ENCODE results near the gene SOX1. TPM values are rescaled to one million over a fixed set of nuclear protein-coding genes. Genes with fewer than 3 reads are reported as not detected.

The SOX1 gene
- total RNA-seq, 6 experiments from 2014 or later: not detected

DNA sequence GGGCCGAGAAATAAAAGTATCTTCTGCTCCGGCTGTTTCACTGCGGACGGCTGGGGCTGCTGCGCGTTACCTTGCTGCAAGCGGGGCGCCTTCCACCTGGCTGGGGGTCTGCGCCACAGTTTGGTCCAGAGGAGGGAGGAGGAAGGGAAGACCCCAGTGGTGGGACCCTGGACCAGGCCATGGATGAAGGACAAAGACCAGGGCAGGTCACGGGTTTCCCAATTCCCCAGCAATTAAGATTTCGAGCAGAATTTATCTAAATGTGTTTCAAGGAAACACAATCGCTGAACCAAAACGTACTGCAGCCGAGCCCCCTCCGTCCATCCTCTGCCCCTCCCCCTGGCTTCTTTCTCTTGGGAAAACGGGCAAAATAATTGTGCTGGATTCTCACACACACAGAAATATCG is 2.9 kb downstream of the SOX1 start:
- H3K4me1 Mint-ChIP-seq (ENCODE audit: low read depth): no peaks in the 10 kb centered on the region
- no peak for DNase-seq
- H3K27ac Mint-ChIP-seq: no peak overlapping the region
- peaks cover 8% of the 10 kb centered on the region for H3K9me3 Mint-ChIP-seq
- peaks cover 46% of the 10 kb centered on the region for H3K27me3 Mint-ChIP-seq (ENCODE audit: insufficient read depth)
- peaks cover 6% of the 10 kb centered on the region for H3K36me3 Mint-ChIP-seq (ENCODE audit: low read depth)
- H3K4me3 Mint-ChIP-seq: no peak overlapping the region
- TF ChIP-seq, protein P1, sequence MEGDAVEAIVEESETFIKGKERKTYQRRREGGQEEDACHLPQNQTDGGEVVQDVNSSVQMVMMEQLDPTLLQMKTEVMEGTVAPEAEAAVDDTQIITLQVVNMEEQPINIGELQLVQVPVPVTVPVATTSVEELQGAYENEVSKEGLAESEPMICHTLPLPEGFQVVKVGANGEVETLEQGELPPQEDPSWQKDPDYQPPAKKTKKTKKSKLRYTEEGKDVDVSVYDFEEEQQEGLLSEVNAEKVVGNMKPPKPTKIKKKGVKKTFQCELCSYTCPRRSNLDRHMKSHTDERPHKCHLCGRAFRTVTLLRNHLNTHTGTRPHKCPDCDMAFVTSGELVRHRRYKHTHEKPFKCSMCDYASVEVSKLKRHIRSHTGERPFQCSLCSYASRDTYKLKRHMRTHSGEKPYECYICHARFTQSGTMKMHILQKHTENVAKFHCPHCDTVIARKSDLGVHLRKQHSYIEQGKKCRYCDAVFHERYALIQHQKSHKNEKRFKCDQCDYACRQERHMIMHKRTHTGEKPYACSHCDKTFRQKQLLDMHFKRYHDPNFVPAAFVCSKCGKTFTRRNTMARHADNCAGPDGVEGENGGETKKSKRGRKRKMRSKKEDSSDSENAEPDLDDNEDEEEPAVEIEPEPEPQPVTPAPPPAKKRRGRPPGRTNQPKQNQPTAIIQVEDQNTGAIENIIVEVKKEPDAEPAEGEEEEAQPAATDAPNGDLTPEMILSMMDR (IDR thresholded peaks at IDR 0.05): no peak

- no peak for DNase-seq
Observed at GRCh38 chr13:112071102-112071722, 4.3 kb downstream of the SOX1 start.

DNA sequence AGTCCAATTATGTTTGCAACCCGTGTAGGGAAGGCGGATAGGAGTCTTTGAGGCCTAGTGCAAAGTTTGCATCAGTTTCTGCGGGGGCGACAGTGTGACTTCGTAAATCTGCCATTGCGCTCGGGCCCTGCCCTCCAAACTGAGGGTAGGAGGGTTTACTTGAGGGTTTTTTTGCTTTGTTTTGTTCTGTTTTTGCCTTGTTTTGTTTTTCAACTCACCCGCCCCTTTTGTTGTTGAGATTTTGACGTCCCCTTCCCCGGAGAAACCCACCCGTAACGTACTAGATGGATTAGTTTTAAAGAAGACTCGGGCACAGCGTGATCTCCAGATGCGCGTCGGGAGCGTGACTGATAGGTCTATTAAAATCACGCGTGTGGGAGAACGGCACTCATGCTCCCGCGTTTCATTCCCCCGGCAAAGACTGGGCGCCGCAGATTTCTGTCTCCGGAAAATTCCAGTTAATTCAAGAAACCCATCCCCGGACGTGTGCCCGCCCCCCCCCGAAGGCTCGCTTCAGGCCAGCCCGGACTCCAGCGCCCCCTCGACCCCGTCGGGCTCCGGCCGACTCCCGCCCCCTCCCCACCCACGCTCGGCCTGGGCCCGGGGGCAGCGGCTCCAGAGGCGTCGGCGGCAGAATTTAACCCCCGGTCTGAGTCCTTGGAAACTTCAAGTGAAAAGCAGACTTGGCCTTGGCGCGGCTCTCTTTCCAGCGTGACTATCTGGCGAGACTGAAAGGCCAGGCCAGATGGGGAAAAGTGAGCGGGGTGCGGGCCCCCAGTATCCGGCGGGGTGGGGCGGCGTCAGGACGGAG is 5.0 kb downstream of the SOX1 start:
- TF ChIP-seq, protein P1 (IDR thresholded peaks at IDR 0.05): no peak
- H3K27ac Mint-ChIP-seq: no peak overlapping the region
- no peak overlapping the region for H3K4me3 Mint-ChIP-seq
- peaks cover 6% of the 10 kb centered on the region for H3K36me3 Mint-ChIP-seq (ENCODE audit: low read depth)
- H3K27me3 Mint-ChIP-seq (ENCODE audit: insufficient read depth): peaks cover 48% of the 10 kb centered on the region
- peaks cover 8% of the 10 kb centered on the region for H3K9me3 Mint-ChIP-seq
- DNase-seq: no peak
- no peaks in the 10 kb centered on the region for H3K4me1 Mint-ChIP-seq (ENCODE audit: low read depth)

More at GRCh38 chr13:112071102-112071722, 4.3 kb downstream of the SOX1 start:
- Mint-ChIP-seq H3K27ac (no peak overlapping the region), H3K4me1 (ENCODE audit: low read depth) (no peaks in the 10 kb centered on the region), H3K4me3 (no peak overlapping the region), H3K36me3 (ENCODE audit: low read depth) (peaks cover 6% of the 10 kb centered on the region), H3K27me3 (ENCODE audit: insufficient read depth) (peaks cover 47% of the 10 kb centered on the region), H3K9me3 (peaks cover 8% of the 10 kb centered on the region)
- TF ChIP-seq, protein P1 (IDR thresholded peaks at IDR 0.05): no peak

DNA sequence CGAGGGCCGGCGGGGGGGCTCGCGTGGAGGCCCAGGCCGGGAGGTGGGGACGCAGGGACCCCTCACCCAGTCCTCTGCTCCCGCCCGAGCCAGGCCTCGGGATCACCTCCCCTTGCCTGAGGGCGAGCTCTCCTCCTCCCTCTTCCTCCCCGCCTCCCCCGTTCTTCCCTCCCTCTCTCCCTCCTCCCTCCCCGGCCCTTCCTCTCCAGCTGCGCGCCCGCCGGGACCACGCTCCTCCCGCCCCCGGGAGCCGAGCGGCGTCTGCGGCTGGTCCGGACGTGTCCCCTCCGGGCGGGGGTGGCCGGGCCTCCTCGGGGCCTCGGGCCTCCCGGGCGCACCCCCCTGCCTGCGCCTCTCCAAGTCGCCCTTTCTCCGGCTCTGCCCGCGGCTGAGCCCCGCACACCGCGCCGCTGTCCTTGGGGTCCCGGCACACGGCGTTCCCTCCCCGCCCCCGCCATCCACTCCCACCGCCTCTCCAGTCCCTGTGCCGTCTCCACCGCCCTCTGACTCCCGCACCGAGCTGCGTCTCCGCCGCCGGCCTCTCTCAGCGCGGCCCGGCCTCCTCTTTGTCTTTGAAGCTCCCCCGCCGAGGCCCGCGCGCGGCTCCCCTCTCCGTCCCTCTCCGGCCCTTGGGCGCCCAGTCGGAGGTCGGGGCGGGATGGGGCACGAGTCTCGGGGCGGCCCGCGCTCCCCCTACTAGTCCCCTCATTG is 5.7 kb downstream of the SOX1 start:
- H3K9me3 Mint-ChIP-seq: peaks cover 8% of the 10 kb centered on the region
- DNase-seq: no peak
- H3K27me3 Mint-ChIP-seq (ENCODE audit: insufficient read depth): peaks cover 48% of the 10 kb centered on the region
- H3K4me1 Mint-ChIP-seq (ENCODE audit: low read depth): no peaks in the 10 kb centered on the region
- H3K36me3 Mint-ChIP-seq (ENCODE audit: low read depth): peaks cover 6% of the 10 kb centered on the region
- no peak overlapping the region for H3K4me3 Mint-ChIP-seq
- H3K27ac Mint-ChIP-seq: no peak overlapping the region
- TF ChIP-seq, protein P1 (IDR thresholded peaks at IDR 0.05): no peak

GRCh38 chr13:112073245-112074138 is 6.5 kb downstream of the SOX1 start:
- Mint-ChIP-seq H3K4me3 (no peak overlapping the region), H3K27me3 (ENCODE audit: insufficient read depth) (peaks cover 48% of the 10 kb centered on the region), H3K27ac (no peak overlapping the region), H3K9me3 (peaks cover 8% of the 10 kb centered on the region), H3K4me1 (ENCODE audit: low read depth) (no peaks in the 10 kb centered on the region), H3K36me3 (ENCODE audit: low read depth) (peaks cover 6% of the 10 kb centered on the region)
- TF ChIP-seq, protein P1 (IDR thresholded peaks at IDR 0.05): no peak
- no peak for DNase-seq

Measured in HFFc6 (cell line).